ENCODE data around the gene CFAP20DC.

- TF ChIP-seq, protein P1, sequence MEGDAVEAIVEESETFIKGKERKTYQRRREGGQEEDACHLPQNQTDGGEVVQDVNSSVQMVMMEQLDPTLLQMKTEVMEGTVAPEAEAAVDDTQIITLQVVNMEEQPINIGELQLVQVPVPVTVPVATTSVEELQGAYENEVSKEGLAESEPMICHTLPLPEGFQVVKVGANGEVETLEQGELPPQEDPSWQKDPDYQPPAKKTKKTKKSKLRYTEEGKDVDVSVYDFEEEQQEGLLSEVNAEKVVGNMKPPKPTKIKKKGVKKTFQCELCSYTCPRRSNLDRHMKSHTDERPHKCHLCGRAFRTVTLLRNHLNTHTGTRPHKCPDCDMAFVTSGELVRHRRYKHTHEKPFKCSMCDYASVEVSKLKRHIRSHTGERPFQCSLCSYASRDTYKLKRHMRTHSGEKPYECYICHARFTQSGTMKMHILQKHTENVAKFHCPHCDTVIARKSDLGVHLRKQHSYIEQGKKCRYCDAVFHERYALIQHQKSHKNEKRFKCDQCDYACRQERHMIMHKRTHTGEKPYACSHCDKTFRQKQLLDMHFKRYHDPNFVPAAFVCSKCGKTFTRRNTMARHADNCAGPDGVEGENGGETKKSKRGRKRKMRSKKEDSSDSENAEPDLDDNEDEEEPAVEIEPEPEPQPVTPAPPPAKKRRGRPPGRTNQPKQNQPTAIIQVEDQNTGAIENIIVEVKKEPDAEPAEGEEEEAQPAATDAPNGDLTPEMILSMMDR (conservative IDR thresholded peaks at IDR 0.05; ENCODE audit: low read length) = 0 out of 2 replicates have a peak, but pooled peaks have one; percentile 36
- TF ChIP-seq EZH2phosphoT487 (IDR thresholded peaks at IDR 0.05; ENCODE audit: borderline replicate concordance, low read depth, low read length) = no peak
These were observed 266.0 kb downstream of the CFAP20DC start for GRCh38 chr3:58783845-58784244.
